ENCODE measurements around the gene IQCF6.

- TF ChIP-seq CTCF (IDR thresholded peaks at IDR 0.05): no peak
- TF ChIP-seq POLR2A (IDR thresholded peaks at IDR 0.05): no peak
Measured at GRCh38 chr3:51733859-51734571, 45.0 kb downstream of the IQCF6 start.

Data from Peyer's patch (tissue), 4 donors.